Activated gamma-delta T cell (primary cell): ENCODE measurements around the gene ZNF776.
A peak's percentile ranks its signal among the peaks of the same experiment; 100 is the strongest.
"Not testable (repeated sequence)": the region's sequence is repeated elsewhere in the genome, so short reads cannot be mapped to it uniquely, and the experiment has no call there.

Experiments used
- DNase-seq: peaks from one replicate; lab custom pipeline; 2025; lab: John Stamatoyannopoulos, UW
- total RNA-seq, 2 donors: gene quantifications; one replicate each; lab custom pipeline; 2026; lab: John Stamatoyannopoulos, UW

The ZNF776 gene
- 81.3 to 84.4 reads per million in 2 donors for total RNA-seq

DNA sequence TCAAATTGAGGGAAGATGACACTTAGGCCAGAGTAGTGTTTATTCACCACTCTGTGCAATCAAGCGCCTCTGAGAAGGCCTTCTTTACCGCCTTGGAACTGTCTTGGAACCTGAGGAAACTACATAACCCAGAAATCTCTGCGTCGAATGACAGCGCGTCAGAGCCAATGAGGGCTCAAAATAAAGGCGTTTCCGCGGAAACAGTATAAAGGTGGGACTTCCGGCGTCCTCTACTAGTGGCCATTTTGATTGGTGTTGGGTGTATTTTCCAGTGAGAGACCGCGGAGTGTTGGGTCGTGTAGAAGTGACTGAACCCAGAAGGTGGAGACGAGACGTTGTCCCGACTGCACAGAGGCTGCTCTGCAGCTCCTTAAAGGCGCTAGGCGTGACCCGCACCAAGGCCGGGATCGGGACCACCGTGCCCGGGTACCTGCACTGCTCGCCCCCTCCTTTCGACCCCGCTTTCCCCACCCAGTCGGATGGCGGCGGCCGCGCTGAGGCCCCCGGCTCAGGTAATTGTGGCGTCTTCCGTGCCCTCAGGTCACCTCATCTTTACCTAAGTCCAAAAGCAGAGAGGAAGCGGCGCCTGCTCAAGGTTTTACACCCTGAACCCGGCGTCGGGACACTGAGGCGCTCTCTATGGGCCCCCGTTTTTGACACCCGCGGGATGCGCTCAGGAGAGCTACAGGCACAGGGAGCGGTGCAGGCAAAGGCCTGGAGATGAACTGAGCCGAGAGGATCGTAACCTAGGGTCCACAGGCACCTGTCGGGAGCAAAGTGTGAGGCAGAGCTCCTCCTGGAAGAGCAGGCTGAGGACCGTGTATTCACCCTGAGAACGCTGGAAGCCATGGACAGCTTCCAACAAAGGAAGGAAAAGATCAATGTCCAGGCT lies at the start of gene ZNF776:
TSS of gene ZNF776 (plus strand) at position 236 of the 892 bp plus-strand sequence. CDS start at position 480, 244 bp downstream.
- DNase-seq, result no peak

DNA sequence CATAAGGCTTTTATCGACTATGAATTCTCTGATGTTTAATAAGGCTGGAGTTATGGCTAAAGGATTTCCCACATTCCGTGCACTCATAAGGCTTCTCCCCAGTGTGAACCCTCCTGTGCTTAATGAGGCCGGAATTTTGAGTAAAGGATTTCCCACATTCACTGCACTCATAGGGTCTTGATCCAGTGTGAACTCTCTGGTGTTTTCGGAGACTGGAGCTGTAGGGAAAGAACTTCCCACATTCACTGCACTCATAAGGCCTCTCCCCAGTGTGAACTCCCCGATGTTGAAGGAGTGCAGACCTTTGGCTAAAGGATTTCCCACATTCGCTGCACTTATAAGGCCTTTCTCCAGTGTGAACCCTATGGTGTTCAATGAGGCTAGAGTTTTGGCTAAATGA lies 45.0 kb upstream of the ZNF776 start:
- no peak for DNase-seq

DNA sequence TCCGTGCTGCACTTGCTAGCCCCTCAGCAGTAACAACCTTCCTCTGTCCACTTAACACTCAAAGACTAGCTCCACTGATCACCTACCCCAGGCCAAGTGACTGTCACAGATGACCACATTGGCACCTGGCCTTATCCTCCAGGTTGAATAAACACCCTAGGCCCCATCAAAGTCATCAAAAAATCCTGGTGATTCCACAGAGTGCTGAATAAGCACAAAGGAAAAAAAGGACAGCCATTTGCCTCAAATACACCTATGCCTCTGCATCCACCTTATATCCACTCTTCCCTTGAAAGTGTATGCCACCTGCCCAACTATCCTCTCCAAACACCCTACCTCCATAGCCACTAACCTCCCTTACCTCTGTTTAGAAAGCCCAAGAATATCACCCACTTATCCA lies 40.3 kb upstream of the ZNF776 start:
- DNase-seq, result no peak

DNA sequence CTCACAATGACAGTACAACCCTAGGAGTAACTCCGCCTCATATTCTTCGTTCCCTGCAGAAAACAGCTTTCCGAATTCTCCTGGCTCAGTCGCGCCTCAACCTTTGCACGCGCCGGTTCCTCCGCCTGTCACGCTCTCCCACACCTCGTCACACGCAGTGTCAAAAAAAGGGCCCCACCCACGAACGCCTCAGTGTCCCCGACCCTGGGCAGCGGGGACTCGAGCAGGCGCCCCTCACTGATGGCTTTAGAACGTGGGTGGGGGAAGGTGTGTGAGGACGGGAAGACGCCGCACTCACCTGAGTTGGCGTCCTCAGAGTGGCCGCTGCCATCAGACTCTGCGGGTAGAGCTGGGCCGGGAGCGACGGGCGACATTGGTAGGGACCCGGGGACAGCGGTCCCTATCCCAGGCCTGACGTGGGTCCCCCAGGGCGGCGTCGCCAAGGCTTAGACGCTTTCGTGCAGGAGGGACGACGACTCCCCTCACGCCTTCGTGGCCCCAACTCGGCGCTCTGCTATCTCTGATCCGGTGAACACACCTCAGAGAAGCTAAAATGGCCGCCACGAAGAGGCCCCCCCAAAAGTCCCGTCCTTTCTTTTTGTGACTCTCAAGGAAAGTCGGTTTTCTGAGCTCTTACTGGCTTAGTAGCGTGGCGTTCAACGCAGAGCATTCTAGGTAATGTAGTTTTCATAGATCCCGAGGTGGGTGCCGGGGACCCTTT lies 37.8 kb upstream of the ZNF776 start, which contains the start of gene ZNF154:
TSS of gene ZNF154 (minus strand) at position 564 of the 721 bp plus-strand sequence. CDS start at position 331, 233 bp downstream.
- no peak for DNase-seq

DNA sequence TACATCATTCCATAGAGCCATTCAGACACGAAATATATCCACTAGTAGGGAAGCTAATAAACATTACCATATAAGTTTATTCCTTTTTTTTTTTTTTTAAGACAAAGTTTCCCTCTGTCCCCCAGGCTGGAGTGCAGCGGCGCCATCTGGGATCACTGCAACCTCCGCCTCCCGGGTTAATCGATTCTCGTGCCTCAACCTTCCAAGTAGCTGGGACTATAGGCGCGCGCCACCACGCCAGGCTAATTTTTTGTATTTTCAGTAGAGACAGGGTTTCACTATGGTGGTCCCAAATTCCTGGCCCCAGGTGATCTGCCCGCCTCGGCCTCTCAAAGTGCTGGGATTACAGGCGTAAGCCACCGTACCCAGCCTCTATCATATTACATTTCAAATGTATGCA lies 37.0 kb upstream of the ZNF776 start:
- no peak for DNase-seq

DNA sequence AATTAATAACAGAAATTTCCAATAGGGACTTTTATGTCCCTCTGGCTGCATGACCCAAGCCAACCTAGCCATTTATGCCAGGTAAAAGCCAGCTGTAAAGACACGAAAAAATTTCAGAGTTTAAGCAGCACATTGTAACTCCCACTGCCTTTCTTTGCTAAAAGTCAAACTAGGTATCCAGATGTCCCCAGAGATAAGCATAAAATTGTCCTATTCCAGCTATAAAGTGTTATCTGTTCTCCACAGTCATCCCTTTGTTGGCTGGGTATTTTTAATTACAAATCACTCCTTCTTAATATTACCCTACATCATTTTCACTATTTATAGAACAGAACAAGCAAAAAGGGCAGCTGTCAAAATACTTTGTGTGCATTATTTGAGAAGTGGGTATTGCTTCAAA lies 34.4 kb upstream of the ZNF776 start:
- DNase-seq, result no peak

DNA sequence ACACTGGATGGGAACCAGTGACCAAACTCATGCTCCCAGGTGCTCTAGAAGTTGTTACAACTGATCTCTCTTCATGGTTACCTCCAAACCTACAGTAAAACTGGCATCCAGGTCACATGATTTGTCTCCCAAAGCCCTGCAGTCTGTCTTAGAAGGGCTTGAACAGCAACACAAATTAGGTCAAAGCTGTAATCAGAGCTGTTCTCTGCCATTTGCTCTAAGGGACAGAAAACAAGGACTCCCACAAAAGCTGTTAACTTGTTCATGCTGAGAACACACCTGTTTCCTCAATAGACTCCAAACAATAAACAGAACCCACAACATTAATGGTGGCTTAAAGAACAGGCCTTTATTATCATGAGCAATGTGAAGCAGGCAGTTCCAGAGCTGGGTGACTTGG lies 27.2 kb upstream of the ZNF776 start:
- no peak for DNase-seq

DNA sequence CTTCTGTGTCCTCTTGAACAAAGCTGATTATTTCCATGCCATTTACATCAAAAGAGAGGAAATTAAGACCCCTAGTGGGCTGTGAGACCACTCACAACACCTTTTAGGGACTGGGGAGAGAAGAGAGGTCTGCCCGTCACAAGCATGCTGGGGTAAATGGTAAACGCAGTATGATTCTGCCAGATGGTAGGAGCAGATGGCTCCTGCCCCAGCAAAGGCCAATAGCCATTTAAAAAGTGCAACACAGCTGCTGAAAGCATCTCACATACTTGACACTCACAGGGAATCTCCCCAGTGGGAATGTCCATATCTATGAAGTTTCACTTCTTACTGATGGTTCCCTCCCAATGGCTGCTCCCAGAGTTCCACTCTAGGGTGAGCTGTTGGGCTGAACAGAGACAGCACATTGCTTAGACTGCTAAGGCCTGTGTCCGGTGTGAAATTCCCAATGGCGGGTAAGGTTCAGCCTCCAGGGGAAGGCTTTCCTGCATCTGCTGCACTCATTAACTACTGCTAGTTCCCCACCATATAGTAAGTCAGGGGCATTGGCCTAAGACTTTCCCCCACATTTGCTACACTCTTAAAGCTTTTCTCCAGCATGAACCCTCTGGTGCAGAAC lies 26.6 kb upstream of the ZNF776 start:
- no peak for DNase-seq

DNA sequence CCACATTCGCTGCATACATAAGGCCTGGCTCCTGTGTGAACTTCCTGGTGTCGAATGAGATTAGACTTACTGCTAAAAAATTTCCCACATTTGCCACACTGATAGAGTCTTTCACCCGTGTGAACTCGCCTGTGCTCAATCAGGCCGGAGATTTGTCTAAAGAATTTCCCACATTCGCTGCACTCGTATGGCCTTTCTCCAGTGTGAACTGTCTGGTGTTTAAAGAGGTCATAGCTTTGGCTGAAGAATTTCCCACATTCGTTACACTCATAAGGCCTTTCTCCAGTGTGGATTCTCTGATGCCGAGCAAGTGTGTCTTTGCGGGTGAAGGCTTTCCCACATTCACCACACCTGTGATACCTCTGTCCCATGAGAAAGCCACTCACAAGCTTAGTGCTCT lies 25.7 kb upstream of the ZNF776 start:
- no peak for DNase-seq

DNA sequence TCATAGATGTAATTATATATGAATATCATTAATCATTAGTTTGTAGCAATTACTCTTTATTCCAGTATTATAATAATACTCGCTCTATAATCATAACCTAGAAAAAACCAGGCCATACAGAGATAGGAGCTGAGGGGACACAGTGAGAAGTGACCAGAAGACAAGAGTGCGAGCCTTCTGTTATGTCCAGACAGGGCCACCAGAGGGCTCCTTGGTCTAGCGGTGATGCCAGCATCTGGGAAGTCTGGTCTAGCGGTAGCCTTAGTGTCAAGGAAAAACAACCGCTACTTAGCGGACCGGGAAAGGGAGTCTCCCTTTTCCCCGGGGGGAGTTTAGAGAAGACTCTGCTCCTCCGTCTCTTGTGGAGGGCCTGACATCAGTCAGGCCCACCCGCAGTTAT lies 8.3 kb upstream of the ZNF776 start:
- DNase-seq, result not testable (repeated sequence)

DNA sequence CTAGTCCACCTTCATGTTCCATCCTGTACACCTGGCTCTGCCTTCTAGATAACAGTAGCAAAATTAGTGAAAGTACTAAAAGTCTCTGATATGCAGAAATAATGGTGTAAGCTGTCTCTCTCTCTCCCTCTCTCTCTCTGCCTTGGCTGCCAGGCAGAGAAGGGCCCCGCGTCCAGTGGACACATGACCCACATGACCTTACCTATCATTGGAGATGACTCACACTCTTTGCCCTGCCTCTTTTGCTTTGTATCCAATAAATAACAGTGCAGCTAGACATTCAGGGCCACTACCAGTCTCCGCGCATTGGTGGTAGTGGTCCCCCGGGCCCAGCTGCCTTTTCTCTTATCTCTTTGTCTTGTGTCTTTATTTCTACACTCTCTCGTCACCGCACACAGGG lies 7.8 kb upstream of the ZNF776 start:
- DNase-seq, result not testable (repeated sequence)

DNA sequence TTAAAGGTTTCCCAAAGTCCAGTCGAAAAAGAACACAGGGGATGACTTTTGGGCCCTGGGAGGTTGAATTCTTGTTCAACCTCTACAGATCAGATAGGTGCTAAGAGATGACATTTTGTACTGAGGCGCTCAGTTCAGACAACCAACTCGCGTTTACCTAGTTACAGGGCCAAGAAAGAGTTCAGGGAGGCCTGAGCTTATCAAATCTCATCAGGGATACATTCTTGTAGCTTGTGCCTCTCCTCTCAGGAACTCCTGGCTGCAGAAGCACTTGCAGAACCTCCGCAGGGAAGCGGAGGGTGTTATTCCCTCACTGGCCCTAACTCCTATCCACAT lies 825 bp downstream of the ZNF776 start:
- no peak for DNase-seq

DNA sequence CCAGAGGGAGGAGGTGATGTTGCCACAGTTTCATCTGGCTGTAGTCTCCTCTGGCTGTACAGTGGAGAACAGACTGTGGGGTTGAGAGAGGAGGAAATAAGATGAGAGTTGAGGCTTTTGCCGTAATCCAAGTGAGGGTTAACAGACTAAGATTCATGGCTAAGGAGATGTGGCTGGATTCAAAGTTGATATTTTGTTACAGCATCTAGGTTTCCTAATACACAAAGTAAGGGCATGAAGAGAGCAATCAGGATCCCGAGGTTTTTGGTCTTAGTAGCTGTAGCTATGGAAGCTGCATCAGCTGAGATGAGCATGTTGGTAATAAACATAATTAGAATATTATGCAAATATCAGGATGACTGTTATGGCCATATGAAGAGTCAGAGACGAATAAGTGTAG lies 1.4 kb downstream of the ZNF776 start:
- DNase-seq, result no peak

DNA sequence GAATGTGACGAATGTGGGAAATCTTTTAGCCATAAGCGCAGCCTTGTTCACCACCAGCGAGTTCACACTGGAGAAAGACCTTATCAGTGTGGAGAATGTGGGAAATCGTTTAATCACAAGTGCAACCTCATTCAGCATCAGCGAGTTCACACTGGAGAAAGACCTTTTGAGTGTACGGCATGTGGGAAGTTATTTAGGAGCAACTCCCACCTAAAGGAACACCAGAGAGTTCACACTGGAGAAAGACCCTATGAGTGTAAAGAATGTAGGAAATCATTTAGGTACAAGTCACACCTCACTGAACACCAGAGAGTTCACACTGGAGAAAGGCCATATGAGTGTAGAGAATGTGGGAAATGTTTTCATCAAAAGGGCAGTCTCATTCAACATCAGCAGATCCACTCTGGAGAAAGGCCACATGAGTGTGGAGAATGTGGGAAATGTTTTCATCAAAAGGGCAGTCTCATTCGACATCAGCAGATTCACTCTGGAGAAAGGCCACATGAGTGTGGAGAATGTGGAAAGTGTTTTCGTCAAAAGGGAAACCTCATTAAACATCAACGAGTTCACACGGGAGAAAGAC lies 7.6 kb downstream of the ZNF776 start:
- DNase-seq, result no peak

DNA sequence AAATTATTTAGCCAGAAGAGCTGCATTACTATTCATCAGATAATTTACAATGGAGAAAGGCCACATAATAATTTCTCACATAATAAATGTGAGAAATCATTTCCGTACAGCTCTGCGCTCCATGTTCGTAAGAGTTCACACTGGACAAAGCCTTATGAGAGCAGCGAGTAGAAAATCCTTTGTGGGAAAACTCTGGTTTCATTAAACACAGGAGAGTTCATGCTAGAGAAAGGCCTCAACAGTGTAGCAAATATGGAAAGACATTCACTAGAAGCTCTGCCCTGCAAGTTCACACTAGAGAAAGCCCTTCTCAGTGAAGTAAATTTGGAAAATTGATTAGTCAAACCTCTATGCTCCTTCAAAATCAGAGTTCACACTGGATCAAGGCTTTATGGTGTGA lies 8.4 kb downstream of the ZNF776 start:
- no peak for DNase-seq

DNA sequence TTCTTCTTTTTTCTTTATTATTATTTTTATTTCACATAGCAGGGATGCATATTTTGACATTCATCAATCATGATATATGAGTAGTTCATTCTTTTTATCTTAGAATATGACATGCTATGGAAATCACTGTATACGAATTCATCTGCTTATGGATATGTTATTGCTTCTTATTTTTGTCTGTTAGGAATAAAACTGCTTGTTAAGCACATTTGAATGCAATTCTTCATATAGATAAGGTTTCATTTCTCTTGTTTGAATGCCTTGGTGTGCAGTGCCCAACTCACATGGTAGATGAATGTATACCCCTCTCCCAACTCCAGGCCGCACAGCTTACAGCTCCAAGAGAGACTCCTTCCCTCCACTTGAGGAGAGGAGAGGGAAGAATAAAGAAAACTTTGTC lies 11.3 kb downstream of the ZNF776 start:
- no peak for DNase-seq

DNA sequence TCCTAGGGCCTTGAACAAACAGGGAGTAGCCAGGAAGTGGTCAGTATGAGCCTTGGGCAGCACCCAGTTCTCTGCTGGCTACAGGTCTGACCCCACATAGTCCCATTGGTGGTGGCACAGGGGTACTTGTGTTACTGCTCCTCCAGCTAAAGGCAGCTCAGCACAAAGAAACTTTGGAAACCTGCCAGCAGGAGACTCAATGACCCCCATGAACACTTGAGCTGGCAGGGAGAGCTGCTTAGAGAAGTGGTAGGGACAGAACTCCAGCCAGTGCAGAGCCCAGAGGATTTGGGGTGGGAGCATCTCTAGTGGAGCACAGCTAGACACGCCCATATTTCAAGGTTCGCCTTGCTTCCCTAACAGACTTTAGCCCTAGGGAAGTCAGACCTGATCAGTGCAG lies 12.5 kb downstream of the ZNF776 start:
- no peak for DNase-seq

DNA sequence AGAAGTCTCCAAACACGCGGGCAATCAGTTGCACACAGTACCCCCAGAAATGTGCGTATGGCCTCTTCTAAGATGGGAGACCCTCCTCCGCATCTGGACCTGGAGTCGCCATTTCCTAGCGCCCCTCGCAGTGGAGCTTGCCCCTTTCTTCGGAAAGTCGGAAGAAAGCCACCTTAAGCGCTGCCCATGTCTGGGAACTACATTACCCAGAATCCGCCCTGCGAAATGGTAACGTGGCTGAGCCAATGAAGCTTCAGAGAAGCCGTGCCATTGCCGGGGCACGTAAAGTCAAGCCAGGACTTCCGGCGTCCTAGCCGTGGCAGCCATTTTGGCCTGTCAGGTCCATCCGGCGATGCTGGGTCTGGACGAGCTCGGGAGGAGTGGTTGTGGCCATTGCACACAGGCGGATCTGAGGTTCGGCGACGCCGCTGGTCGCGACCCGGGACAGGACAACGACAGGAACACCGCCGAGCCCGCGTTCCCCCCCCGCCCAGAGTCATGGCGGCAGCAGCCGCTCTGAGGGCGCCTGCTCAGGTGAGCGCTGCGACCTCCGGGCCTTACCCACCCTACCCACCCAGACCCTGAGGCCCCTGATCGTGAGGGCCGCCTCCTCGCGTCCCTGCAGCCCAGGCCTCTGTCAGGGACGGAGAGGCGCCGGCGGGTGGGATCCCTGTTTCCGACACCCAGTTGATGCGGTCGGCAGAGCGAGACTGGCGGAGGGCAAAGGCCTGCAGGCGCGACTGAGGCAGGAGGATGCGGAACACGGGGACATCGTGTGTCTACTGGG lies 22.9 kb downstream of the ZNF776 start, which contains the start of gene ZNF586:
TSS of gene ZNF586 (plus strand) at position 332 of the 787 bp plus-strand sequence. CDS start at position 499, 167 bp downstream.
- DNase-seq, result peak; percentile 55

DNA sequence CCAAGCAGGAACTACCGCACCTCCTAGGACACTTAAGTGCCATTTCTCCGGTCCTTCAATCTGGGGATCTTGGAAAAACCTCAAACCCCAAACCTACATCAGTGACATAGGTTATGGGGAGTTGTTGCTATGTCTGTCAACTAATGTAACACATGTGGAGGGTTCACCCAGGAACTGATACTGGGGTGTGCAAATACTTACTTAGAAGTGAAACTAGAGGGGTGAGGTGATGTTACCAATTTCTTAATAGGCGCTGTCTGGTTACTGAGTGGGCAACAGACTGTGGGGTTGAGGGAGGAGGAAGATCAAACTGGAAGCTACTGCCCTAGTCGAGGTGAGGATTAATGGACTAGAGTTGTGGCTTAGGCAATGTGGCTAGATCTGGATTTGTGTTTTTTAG lies 24.8 kb downstream of the ZNF776 start:
- no peak for DNase-seq

DNA sequence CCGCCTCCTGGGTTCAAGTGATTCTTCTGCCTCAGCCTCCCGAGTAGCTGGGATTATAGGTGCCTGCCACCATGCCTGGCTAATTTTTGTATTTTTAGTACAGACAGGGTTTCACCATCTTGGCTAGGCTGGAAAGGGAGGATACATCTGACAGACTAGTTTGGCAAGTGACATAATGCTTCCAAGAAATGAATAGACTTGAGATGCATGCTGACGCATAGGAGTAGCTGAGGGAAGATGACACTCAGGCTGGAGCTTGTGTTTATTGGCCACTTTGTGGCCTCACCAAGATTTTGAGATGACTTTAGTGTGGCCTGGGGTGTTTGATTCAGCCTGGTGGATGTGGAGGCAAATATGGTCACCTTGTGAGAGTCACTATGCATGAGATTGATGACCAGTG lies 26.9 kb downstream of the ZNF776 start:
- DNase-seq, result no peak

DNA sequence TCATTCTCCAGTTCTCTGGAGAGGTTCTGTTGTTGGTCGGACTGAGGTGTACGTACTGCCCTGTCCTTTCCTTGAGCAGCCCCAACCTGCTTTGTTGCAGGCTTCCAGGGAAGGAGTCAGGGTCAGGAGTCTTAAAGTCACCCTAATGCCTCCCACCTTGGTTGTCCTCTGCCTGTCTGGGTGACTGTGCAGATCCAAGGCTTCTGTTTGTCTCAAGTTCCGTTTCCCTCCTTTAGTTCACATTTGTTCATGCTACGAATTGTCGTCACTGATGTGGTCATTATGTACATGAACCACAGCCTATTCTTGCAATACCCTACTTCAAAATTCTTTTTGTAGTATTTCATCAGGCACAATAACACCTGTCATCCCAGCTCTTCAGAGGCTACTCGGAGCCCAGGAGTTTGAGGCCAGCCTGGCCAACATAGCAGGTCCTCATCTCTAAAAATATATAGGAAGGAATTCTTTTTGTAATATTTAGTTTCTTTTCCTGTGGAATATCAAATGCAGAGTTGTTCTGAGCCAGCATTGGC lies 30.2 kb downstream of the ZNF776 start:
- DNase-seq, result no peak
